HepG2 (cell line): ENCODE measurements around the gene ATP9A. TPM values are rescaled to one million over a fixed set of nuclear protein-coding genes. Genes with fewer than 3 reads are reported as not detected.

ENCODE experiments used
- ATAC-seq: fragments of 200-7000 bp; cut with Tn5 transposase; 3 replicates; pipeline ENCODE4 v1.9.1; 2020; ENCODE audit warnings: mild to moderate bottlenecking, moderate library complexity
- BruUV-seq: library from RNA; stranded (reverse); fragments of 400-500 nt; replicated peaks from 2 replicates; lab custom pipeline; 2021; lab: Mats Ljungman, UMichigan
- CTCF ChIA-PET: fragments of 300-600 bp; formaldehyde crosslinking; extraction: SDS; loops from one replicate; lab custom pipeline; 2021; ENCODE audit warnings: low total read pairs, inconsistent platforms, low intra/inter-chr PET ratio; lab: Yijun Ruan, JAX
- POLR2A ChIA-PET: fragments of 350-600 bp; sonication (Branson Sonifier 250); formaldehyde crosslinking; loops from one replicate; lab custom pipeline; 2020; ENCODE audit warnings: antibody characterized with exemption, inconsistent platforms; lab: Yijun Ruan, JAX
- DNase-seq: peaks from one replicate; pipeline ENCODE4 v3.0.0-alpha.2; 2015; ENCODE audit warnings: low spot score
- FAIRE-seq: peaks from 3 replicates; lab custom pipeline; 2011; peaks lifted over from hg19 to GRCh38; lab: Jason Lieb, UNC
- H2AFZ ChIP-seq: one replicate; pipeline ENCODE4 v1.6.1; 2011; ENCODE audit warnings: low read length, inconsistent platforms
- H3K27ac ChIP-seq: fragments of 300-600 bp; 3 replicates; pipeline ENCODE4 v1.8.0; 2011; ENCODE audit warnings: mixed run types, mild to moderate bottlenecking, mixed read lengths, low read length, inconsistent platforms; ENCODE audit not compliant: insufficient read depth; ENCODE audit errors: extremely low read length
- H3K27me3 ChIP-seq, 2 experiments: fragments of 200-600 bp in 1 of 2; 2 replicates in 1 of 2; 3 replicates in 1 of 2; pipeline versions ENCODE4 v1.6.0 to v1.8.0; 2011; ENCODE audit warnings: low read length in 2 of 2, mild to moderate bottlenecking in 2 of 2, moderate library complexity in 2 of 2, inconsistent platforms in 1 of 2; ENCODE audit not compliant: insufficient read depth in 2 of 2, control insufficient read depth in 1 of 2
- H3K36me3 ChIP-seq, 2 experiments: fragments of 200-600 bp in 1 of 2; replicated peaks in 1 of 2; 2 replicates in 1 of 2; 3 replicates in 1 of 2; pipeline versions ENCODE4 v1.5.1 to v1.8.0; 2011; ENCODE audit warnings: low read length in 2 of 2, inconsistent platforms in 1 of 2; ENCODE audit not compliant: insufficient read depth in 2 of 2, control insufficient read depth in 1 of 2
- H3K4me1 ChIP-seq: 2 replicates; pipeline ENCODE4 v1.5.1; 2012; ENCODE audit warnings: low read length, inconsistent platforms; ENCODE audit not compliant: insufficient read depth
- H3K4me2 ChIP-seq: 2 replicates; pipeline ENCODE4 v1.6.0; 2011; ENCODE audit warnings: low read depth, low read length, inconsistent platforms
- H3K4me3 ChIP-seq, 3 experiments: fragments of 200-600 bp in 1 of 3; sonication (generic), shearing (Covaris generic) in 1 of 3; replicated peaks in 1 of 3; 2 replicates each; pipeline ENCODE4 v1.5.1; 2011 to 2016; ENCODE audit warnings: low read length in 3 of 3, inconsistent platforms in 2 of 3, low read depth in 2 of 3, mild to moderate bottlenecking in 2 of 3, control low read depth in 1 of 3, mixed read lengths in 1 of 3; ENCODE audit not compliant: insufficient read depth in 1 of 3
- H3K79me2 ChIP-seq: one replicate; pipeline ENCODE4 v1.6.1; 2011; ENCODE audit warnings: low read length, inconsistent platforms; ENCODE audit not compliant: insufficient read depth
- H3K9ac ChIP-seq: 2 replicates; pipeline ENCODE4 v1.6.0; 2011; ENCODE audit warnings: mild to moderate bottlenecking, low read depth, low read length, inconsistent platforms; ENCODE audit not compliant: insufficient read depth
- H3K9me3 ChIP-seq: 2 replicates; pipeline ENCODE4 v1.5.1; 2012; ENCODE audit warnings: mild to moderate bottlenecking, low read length
- H4K20me1 ChIP-seq: 2 replicates; pipeline ENCODE4 v1.6.0; 2011; ENCODE audit warnings: inconsistent platforms, mild to moderate bottlenecking, low read length, moderate library complexity; ENCODE audit not compliant: insufficient read depth
- GFI1 ChIP-seq: sonication (generic); formaldehyde crosslinking; IDR thresholded peaks from 2 replicates; pipeline ENCODE4 v1.5.0; 2020; ENCODE audit warnings: missing genetic modification reagents, mild to moderate bottlenecking, borderline replicate concordance
- MAFF ChIP-seq: IDR thresholded peaks from 2 replicates; pipeline ENCODE4 v1.6.1; 2011; ENCODE audit warnings: low read depth, low read length, improper control_type of control experiment
- PLRG1 ChIP-seq: fragments of 450-650 bp; conservative IDR thresholded peaks from 2 replicates; pipeline ENCODE4 v1.6.1; 2016
- SAP130 ChIP-seq: IDR thresholded peaks from 2 replicates; pipeline ENCODE4 v1.6.1; 2016; ENCODE audit warnings: low read depth
- THAP11 ChIP-seq: IDR thresholded peaks from 2 replicates; pipeline ENCODE4 v1.6.1; 2016; ENCODE audit warnings: missing biosample characterization, missing genetic modification reagents
- WGBS: methylation state at CpG from one replicate; pipeline ENCODE4 v1.1.6; 2017; ENCODE audit warnings: low lambda C conversion rate; 5-methylcytosine and 5-hydroxymethylcytosine counted together
- in situ Hi-C: cut with HindIII; loops from 2 replicates; pipeline ENCODE4 v1.10.0; 2017; ENCODE audit warnings: low pct_unique_long_range_greater_than_20kb; ENCODE audit not compliant: extremely low pct_ligation_motif_present
- intact Hi-C: fragments of 100-400 bp; cut with micrococcal nuclease; formaldehyde crosslinking; loops from one replicate; pipeline ENCODE4 v1.10.0; 2022; ENCODE audit not compliant: unreplicated experiment
- polyA plus RNA-seq, 8 experiments: library from polyadenylated mRNA; depleted of rRNA in 3 of 8; stranded (reverse) in 7 of 8; unstranded in 1 of 8; fragments of >200 nt; fragmentation: Illumina TruSeq in 4 of 8; extraction: Trizol in 4 of 8; gene quantifications; 2 replicates each; pipeline versions ENCODE4 v1.2.1 to v1.2.3, GENCODE V29; 2011 to 2016; ENCODE audit warnings: low read depth in 4 of 8, missing spikeins in 1 of 8, mixed read lengths in 1 of 8; ENCODE audit not compliant: insufficient read depth in 1 of 8
- total RNA-seq, 5 experiments: library from RNA; depleted of rRNA; stranded (reverse); fragments of >200 nt; fragmentation: Illumina TruSeq; extraction: Trizol; gene quantifications; 2 replicates each; pipeline ENCODE4 v1.2.3, GENCODE V29; 2016; ENCODE audit warnings: low read depth in 1 of 5
- TF ChIP-seq, protein P1 (sequence below): IDR thresholded peaks from 2 replicates; pipeline ENCODE4 v1.6.1; 2018; ENCODE audit warnings: missing genetic modification reagents
- TF ChIP-seq, protein P2 (sequence below): sonication (generic); formaldehyde crosslinking; IDR thresholded peaks from 2 replicates; pipeline ENCODE4 v1.5.0; 2020; ENCODE audit warnings: missing genetic modification reagents, mild to moderate bottlenecking, borderline replicate concordance

Gene ATP9A
- total and polyA plus RNA-seq, 2 of the 13 experiments (the other 11 are each of a cell fraction or from before 2014, with no cell fraction given), result 11.8 to 18.5 TPM

- TF ChIP-seq, protein P1, sequence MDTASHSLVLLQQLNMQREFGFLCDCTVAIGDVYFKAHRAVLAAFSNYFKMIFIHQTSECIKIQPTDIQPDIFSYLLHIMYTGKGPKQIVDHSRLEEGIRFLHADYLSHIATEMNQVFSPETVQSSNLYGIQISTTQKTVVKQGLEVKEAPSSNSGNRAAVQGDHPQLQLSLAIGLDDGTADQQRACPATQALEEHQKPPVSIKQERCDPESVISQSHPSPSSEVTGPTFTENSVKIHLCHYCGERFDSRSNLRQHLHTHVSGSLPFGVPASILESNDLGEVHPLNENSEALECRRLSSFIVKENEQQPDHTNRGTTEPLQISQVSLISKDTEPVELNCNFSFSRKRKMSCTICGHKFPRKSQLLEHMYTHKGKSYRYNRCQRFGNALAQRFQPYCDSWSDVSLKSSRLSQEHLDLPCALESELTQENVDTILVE (CRISPR knock-in tag), result no peak
- TF ChIP-seq SAP130, result no peak
- TF ChIP-seq GFI1, result no peak
- TF ChIP-seq MAFF, result no peak
- no peak for TF ChIP-seq PLRG1
Observed at GRCh38 chr20:51635680-51636079, 132.5 kb downstream of the ATP9A start (continued).

- Histone ChIP-seq H2AFZ (no peak overlapping the region), H3K27me3 (no peaks in the 10 kb centered on the region), H4K20me1 (no peaks in the 10 kb centered on the region), H3K9ac (no peak overlapping the region)
- 85% methylated on average over 5 of the region's 5 CpGs for WGBS
- no TSS peak for BruUV-seq
- CTCF ChIA-PET, result no interaction called here
- DNase-seq, result no peak
- in situ Hi-C loops, result loop anchor here (5.0 kb wide), 2 partner anchors 332 to 447 kb away; no protein-coding TSS in a partner anchor
- TF ChIP-seq, protein P2, sequence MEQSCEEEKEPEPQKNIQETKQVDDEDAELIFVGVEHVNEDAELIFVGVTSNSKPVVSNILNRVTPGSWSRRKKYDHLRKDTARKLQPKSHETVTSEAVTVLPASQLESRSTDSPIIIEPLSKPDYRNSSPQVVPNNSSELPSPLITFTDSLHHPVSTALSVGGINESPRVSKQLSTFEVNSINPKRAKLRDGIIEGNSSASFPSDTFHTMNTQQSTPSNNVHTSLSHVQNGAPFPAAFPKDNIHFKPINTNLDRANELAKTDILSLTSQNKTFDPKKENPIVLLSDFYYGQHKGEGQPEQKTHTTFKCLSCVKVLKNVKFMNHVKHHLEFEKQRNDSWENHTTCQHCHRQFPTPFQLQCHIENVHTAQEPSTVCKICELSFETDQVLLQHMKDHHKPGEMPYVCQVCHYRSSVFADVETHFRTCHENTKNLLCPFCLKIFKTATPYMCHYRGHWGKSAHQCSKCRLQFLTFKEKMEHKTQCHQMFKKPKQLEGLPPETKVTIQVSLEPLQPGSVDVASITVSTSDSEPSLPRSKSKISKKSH (CRISPR knock-in tag), result peak; percentile 34; the same call in 1 of the 2 replicates
- TF ChIP-seq THAP11 (CRISPR knock-in tag), result no peak
- TF ChIP-seq, all 625 proteins: peak for 1
- ATAC-seq, result no peak
- Histone ChIP-seq H3K36me3 (peaks cover 6% of the 10 kb centered on the region in 2 experiments; a peak in 3 of 5 replicates), H3K4me1 (peaks cover 17% of the 10 kb centered on the region), H3K4me2 (no peak overlapping the region), H3K27ac (no peak overlapping the region), H3K4me3 (no peak overlapping the region), H3K9me3 (no peaks in the 10 kb centered on the region), H3K79me2 (no peaks in the 10 kb centered on the region)
- POLR2A ChIA-PET, result no interaction called here
- intact Hi-C loops, result no loop called here
- no peak for FAIRE-seq
Observed at GRCh38 chr20:51634877-51635276, 133.3 kb downstream of the ATP9A start.
